SKM-1 treated with dmso at 0.1 percent for 144 hours (cell line): ENCODE results near the gene PNLDC1.
"Not testable (repeated sequence)": the region's sequence is repeated elsewhere in the genome, so short reads cannot be mapped to it uniquely, and the experiment has no call there.

Experiments used
- DNase-seq: peaks from one replicate; lab custom pipeline; 2025; ENCODE audit not compliant: unreplicated experiment; lab: John Stamatoyannopoulos, UW

PNLDC1 gene

GRCh38 chr6:159844737-159845645 lies 44.9 kb downstream of the PNLDC1 start:
- no peak for DNase-seq

GRCh38 chr6:159848552-159848951 lies 48.5 kb downstream of the PNLDC1 start:
- not testable (repeated sequence) for DNase-seq

- not testable (repeated sequence) for DNase-seq
These were observed 49.8 kb downstream of the PNLDC1 start for GRCh38 chr6:159849851-159850250.

GRCh38 chr6:159852877-159853276 lies 52.8 kb downstream of the PNLDC1 start:
- peak; percentile 24 for DNase-seq

GRCh38 chr6:159853754-159854153 lies 53.7 kb downstream of the PNLDC1 start:
- no peak for DNase-seq

- no peak for DNase-seq
These were observed 54.9 kb downstream of the PNLDC1 start for GRCh38 chr6:159854959-159855358.

- DNase-seq: no peak
These were observed 58.2 kb downstream of the PNLDC1 start for GRCh38 chr6:159858259-159858658.

- DNase-seq: no peak
These were observed 60.4 kb downstream of the PNLDC1 start for GRCh38 chr6:159860482-159860881.

GRCh38 chr6:159862103-159862502 lies 62.0 kb downstream of the PNLDC1 start:
- DNase-seq: no peak

GRCh38 chr6:159863341-159863740 lies 63.3 kb downstream of the PNLDC1 start:
- DNase-seq: peak; percentile 42

GRCh38 chr6:159865226-159865920 lies 65.3 kb downstream of the PNLDC1 start:
- no peak for DNase-seq

- DNase-seq: no peak
These were observed 66.5 kb downstream of the PNLDC1 start for GRCh38 chr6:159866286-159867247.
